Islet precursor cell (in vitro differentiated cells): Measurements from ENCODE around the gene VSIG10L.

ENCODE experiments used
- DNase-seq: peaks from one replicate; pipeline ENCODE4 v3.0.0-alpha.2; 2018

The VSIG10L gene

GRCh38 chr19:51341976-51342580, at the start of gene VSIG10L:
Gene VSIG10L (minus strand): TSS chr19:51342139. CDS start chr19:51342124, 15 bp downstream.
- DNase-seq, result no peak

DNA sequence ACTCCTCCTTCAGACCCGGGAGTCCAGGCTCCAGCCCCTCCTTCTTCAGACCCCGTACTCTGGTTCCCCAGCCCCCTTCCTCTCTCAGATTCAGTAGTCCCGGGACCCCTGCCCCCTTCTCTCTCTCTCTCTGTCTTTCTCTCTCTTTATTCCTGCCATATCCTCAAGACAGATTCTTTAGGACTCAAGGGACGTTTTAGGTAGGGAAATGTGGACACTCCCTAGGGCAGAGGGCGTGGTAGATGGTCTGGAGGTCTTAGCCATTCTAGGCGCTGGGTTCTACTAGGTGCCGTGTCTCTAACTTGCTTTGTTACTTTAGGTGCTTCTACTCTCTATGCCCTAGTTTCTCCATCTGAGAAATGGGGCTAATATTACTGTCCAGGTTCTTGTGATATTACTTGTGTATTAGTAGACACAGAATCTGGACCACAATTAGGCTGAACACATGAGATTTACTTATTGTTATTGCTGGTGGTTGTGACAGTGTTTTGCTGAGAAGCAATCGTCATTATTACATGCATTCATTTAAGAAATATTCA, 49.2 kb upstream of the VSIG10L start:
- DNase-seq, result no peak

- DNase-seq, result no peak
Observed at GRCh38 chr19:51389143-51389542, 47.2 kb upstream of the VSIG10L start.

DNA sequence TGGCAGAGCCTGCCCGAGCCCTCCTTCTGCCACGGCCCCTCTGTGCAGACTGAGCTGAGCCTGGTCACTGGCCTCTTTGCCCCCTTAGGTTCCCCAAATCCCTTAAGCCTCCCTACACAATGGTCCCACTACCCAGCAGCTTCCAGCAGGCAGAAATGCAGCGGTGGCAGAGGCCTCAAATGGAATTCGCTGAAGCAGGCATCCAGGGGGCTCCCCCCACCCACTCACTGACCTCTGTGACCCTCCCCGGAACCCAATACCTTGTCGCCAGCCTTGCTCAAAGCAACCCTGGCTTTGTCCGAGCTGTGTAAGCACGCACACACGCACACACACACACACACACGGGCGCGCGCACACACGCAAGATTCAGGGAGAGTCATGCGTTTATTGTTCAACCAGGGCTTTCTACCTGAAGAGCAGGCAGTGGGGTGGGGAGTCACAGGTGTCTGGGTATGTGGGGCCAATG, 46.0 kb upstream of the VSIG10L start, which contains the start of gene LIM2:
Gene LIM2 (minus strand): TSS at position 51 of the 466 bp plus-strand sequence. CDS start 531 bp downstream, outside the sequence.
- no peak for DNase-seq

GRCh38 chr19:51386882-51387520, 45.1 kb upstream of the VSIG10L start:
- DNase-seq, result no peak

DNA sequence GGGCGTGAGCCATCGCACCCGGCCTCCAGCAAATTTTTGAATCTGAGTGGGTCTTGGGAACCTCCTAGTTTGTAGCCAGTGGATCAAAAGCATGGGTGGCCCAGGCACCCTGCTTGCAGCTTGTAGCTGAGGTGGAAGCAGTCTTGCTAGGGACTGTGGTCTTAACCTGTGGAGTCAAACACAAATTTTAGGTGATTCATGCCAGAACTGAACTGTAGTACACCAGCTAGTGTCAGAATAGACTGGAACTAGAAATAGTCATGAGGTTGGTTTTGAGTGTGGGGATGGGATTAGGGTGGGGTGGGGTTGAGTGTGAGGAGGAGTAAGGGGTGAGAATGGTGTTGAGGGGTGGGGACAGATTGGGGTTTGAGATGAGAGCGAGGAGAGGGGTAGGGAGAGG, 40.1 kb upstream of the VSIG10L start:
- no peak for DNase-seq

GRCh38 chr19:51380379-51380778, 38.4 kb upstream of the VSIG10L start:
- no peak for DNase-seq

DNA sequence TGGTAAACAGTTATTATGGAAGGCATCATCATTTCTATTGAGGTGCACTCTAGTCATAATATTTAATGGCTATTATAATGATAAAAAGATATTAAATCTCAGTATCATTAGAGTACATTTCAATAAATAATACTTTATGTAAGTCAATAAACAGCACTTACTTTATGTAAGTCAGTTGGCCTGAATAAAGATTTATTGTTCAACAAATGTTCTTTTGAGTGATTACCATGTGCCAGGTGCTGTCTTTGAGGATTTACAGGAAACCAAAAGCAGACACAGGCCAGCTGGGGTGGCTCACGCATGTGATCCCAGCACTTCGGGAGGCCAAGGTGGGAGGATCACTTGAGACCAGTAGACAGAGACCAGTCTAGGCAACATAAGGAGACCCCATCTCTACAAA, 35.5 kb upstream of the VSIG10L start:
- no peak for DNase-seq

DNA sequence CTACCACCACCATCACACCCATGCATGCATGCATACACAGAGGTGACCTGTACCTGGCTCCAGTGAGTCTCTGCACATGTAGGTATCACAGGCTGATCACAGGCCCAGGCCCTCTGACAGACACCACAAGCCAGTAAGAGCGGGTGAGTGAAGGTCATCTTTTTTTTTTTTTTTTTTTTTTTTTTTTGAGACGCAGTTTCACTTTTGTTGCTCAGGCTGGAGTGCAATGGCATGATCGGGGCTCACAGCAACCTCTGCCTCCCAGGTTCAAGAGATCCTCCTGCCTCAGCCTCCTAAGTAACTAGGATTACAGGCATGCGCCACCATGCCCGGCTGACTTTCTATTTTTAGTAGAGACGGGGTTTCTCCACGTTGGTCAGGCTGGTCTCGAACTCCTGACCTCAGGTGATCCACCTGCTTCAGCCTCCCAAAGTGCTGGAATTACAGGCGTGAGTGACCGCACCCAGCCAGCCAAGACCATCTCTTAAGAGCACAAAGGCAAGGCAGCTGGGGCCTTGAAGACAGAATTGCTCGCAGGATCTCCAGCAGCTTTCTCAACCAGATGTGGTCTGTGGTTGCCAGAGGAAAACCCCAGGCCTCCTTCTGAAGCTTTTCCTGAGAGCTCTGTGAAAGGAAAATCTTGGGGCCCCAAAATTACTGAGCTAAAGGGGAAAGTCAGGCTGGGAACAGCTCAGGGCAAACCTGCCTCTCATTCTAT, 33.7 kb upstream of the VSIG10L start:
- no peak for DNase-seq

- no peak for DNase-seq
Observed at GRCh38 chr19:51372649-51373504, 30.9 kb upstream of the VSIG10L start, which contains the start of gene NKG7. Gene NKG7 (minus strand): TSS chr19:51372654. CDS start chr19:51372535, 119 bp downstream.

DNA sequence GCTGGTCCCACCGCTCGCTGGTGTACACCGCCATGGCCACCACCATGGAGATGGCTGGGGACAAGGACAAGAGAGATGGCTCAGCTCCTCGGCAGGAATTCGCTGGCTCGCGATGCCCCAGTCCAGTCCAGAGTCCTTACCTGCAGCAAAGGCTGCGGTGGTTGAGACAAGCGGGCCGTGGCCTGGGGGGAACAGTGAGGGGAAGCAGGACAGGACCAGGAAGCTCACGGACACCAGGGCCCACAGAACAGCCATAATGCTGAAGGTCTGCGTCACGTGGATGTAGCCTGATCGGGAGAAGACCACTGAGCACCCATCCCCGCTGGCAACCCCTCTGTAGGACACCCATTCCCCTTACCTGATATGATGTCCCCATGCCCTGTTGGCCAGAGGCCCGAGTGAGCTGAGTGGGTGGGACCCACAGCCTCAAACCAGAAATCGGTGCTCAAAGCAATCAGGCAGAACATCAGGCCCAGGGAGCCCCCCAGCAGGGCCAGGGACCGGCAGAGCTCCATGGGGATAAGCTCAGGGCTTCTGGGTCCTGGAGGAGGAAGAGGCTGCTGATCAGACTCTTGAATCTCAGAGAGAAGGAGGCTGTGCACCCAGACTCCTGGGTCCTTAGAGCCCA, 30.2 kb upstream of the VSIG10L start:
- no peak for DNase-seq

DNA sequence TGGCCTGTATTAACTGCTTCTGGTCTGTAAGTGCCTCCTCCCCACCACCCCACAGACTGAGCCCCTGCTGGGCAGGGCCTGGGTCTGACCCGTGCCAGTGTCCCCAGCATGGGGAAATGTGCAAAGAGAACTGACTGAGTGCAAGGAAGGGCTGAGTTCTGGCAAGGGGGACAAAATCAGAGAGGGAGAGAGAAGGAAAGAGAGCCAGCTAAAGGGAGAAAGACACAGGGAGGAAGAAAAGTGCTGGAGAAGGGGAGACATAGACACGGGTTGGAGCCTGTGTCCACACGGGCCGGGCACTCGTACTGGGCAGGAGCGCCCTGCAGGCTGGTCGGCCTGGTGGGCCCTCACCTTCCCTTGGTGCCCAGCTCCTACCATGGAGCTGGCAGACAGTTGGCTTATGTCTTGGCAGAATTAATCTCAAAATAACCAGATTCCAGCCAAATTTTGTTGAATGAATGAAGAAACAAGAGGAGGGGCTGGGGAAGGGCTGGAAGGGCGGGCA, 29.3 kb upstream of the VSIG10L start:
- no peak for DNase-seq

DNA sequence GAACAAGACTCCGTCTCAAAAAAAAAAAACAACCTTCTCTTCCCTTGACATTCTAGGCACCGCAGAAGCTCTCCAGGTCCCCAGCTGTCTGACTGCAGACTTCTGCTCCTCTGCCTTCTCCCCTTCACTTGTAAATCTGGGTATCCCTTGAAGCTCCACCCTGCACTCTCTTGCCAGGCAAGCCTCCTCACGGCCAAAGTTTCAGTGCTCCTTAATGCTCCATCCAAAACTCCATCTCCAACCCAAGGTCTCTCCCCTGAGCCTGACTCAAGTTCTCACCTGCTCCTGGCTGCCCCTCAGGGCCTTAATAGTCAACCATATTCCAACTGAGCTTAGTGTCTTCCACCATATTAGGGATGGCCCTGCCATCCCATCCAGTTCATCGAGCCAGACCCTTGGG, 28.3 kb upstream of the VSIG10L start:
- no peak for DNase-seq

DNA sequence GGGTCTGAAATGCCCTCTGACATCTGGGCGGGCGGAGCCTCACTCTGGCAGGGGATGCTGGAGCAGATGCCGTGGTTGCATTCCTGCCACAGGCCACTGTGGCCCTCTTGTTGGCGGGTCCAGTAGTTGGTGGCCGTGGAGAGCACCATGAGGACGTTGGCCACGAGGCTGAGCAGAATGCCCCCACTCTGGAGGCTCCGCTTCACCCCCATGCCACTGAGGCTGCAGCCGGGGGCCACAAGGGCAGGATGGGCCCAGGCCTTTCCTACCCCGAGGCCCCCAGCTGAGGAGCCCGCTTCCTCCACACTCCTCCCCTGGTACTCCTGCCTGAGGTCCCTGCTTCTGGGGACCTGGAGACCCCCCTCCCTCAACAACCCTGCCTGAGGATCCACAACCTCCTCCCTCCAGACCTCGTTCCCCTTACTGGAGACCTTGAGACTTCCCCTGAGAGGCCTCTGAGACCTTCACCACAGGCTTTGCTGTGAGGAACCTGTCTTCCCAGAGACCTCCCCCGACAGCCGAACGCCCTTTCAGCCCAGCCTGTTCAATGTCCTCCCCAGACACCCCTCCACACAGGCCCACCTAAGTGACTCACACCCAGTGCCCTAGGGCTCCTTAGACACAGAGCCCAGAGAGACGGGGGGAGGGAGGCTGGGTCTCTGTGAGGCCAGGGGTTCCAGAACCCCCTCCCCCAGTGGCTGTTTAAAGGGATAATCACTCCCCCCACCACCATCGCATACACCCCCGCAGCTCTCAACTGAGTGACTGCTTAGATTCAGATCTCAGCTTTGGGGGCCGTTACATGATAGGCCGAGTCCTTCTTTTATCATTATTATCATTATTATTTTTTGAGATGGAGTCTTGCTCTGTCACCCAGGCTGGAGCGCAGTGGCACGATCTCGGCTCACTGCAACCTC, 26.7 kb upstream of the VSIG10L start, which contains the start of gene CLDND2:
Gene CLDND2 (minus strand): TSS at position 638 of the 917 bp plus-strand sequence. CDS start 426 bp downstream, at position 212.
- peak; percentile 87 for DNase-seq

DNA sequence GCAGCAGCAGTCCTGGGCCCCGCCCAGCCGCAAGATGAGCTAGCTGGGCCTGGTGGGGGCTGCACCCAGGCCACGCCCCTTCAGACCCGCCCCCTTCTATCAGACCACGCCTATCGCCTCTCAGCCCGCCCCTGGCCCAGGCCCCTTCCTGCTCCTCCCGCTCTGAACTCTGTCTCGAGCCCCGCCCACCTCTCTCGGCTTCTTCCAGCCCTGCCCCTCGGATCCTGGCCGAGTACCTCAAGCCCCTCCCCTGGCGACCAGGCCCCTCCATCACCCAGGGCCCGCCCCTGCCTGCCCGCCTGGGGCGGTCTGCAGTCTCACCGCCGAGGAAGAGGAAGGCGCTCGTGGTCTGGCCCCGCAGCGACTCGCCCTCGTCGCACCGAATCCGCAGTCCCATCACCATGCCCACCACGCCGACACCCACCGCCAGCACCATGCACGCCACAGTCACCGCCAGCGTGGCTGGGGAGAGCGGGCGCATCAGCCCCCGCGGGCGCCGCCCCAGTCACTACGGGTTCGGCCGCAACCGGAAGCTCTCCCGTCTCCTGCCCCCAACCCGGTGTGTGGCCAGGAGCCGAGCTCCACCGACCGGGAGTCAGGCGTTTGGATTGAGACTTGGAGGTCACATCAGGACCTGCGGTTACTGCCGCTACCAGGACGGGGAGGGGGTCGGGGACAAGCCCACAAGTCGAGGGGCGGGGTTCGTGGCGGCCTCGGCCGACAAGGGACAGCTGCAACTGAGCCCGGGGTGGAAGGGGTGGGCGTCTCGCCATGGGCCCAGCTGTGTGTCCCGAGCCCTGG, 25.8 kb upstream of the VSIG10L start:
- peak; percentile 100 for DNase-seq

GRCh38 chr19:51367255-51367564, 25.3 kb upstream of the VSIG10L start:
- DNase-seq, result no peak

DNA sequence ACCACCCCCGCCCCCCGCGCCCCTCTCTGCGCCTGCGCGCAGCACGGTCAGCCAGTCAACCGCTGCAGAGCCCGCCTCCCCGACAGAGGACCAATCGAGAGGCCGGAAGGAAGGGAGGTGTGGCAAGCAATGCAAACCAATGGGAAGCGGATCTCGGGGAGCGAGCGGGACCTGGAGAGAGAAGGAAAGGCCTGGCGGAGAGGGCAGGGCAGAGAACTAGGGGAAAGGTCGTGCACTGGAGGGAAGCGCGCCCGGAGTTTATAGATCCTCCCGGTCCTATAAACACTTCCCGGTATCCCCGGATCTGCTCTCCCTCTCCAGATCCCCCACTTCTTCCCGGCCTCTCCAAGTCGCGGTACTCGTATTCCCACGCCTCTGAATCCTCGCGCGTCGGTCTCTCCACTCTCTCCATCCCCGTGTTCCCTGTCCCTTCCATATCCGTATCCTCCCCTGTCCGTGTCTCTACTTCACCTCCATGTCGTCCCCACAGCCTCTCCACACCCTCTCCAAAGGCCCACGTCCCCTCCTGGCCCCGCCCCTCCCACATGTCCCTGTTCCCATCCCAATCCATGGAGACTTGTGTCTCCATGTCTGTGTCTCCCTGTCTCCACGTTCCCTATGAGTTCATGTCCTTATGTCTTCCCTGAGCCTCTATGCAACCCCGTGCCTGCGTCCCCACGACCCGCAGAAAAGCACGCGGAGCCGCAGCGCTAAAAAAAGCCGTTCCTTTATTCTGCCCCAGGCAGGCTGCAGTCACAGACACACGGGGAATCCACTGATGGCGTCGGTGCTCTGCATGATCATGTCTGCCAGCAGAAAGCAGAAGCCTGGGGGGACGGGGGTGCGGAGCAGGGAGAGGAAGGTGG, 24.7 kb upstream of the VSIG10L start:
- peak; percentile 100 for DNase-seq

- DNase-seq, result no peak
Observed at GRCh38 chr19:51365965-51366388, 24.0 kb upstream of the VSIG10L start, which contains the start of gene ETFB. Gene ETFB (minus strand): TSS chr19:51366388. CDS start chr19:51366326, 62 bp downstream.
